ENCODE results near the gene REC114.

GRCh38 chr15:73457334-73457733 is 14.4 kb downstream of the REC114 start:
- TF ChIP-seq CHD1 (IDR thresholded peaks at IDR 0.05; ENCODE audit: low read depth, low read length) (no peak), CTCF (IDR thresholded peaks at IDR 0.05 in 2 of 3, conservative IDR thresholded peaks at IDR 0.05 in 1 of 3; ENCODE audit: control insufficient read depth in 2 of 3, extremely low read depth in 1 of 3, insufficient read depth in 1 of 3, low read depth in 3 of 3, low read length in 3 of 3) (no peak), SIN3A (IDR thresholded peaks at IDR 0.05; ENCODE audit: low read depth, low read length) (no peak), POLR2A (IDR thresholded peaks at IDR 0.05; ENCODE audit: low read depth, low read length) (no peak), SPI1 (IDR thresholded peaks at IDR 0.05; ENCODE audit: borderline replicate concordance, insufficient read depth, low read depth, low read length) (no peak), BMI1 (IDR thresholded peaks at IDR 0.05; ENCODE audit: borderline replicate concordance) (no peak), EZH2 (IDR thresholded peaks at IDR 0.05; ENCODE audit: borderline replicate concordance, control insufficient read depth, low read depth, low read length) (no peak), BHLHE40 (IDR thresholded peaks at IDR 0.05; ENCODE audit: borderline replicate concordance in 1 of 2, low read depth in 2 of 2, low read length in 1 of 2) (no peak), SUPT20H (IDR thresholded peaks at IDR 0.05; ENCODE audit: borderline replicate concordance, control insufficient read depth, low read depth, low read length) (no peak), ZNF274 (IDR thresholded peaks at IDR 0.05; ENCODE audit: insufficient read depth, insufficient read length) (no peak), MYC (IDR thresholded peaks at IDR 0.05; ENCODE audit: insufficient read depth, insufficient read length, insufficient replicate concordance, low read length, severe bottlenecking) (no peak), HDAC2 (IDR thresholded peaks at IDR 0.05) (no peak)

Data from GM12878 (cell line).